Activated B cell treated with CpG ODN at 0.5 μM for 24 hours (primary cell): Measurements from ENCODE around the gene FRZB. TPM values are rescaled to one million over a fixed set of nuclear protein-coding genes. Genes with fewer than 3 reads are reported as not detected.

ENCODE experiments used
- ATAC-seq: fragments of 200-7000 bp; cut with Tn5 transposase; one replicate; pipeline ENCODE4 v1.10.0; 2021; ENCODE audit warnings: low read depth, mild to moderate bottlenecking, moderate library complexity
- CTCF ChIA-PET: fragments of 350-600 bp; sonication (Branson Sonifier 250); formaldehyde crosslinking; loops from one replicate; lab custom pipeline; 2021; ENCODE audit warnings: antibody characterized with exemption; lab: Charles Lee
- POLR2A ChIA-PET: fragments of 350-600 bp; sonication (Branson Sonifier 250); formaldehyde crosslinking; loops from one replicate; lab custom pipeline; 2021; ENCODE audit warnings: antibody characterized with exemption; lab: Charles Lee
- DNase-seq: peaks from one replicate; pipeline ENCODE4 v3.0.0; 2022
- H3K27ac Mint-ChIP-seq: one replicate; pipeline ENCODE4 v1.8.0; 2020; ENCODE audit warnings: mixed read lengths
- H3K27me3 Mint-ChIP-seq: one replicate; pipeline ENCODE4 v1.8.0; 2021; ENCODE audit warnings: mixed read lengths
- H3K36me3 Mint-ChIP-seq: one replicate; pipeline ENCODE4 v1.8.0; 2021; ENCODE audit warnings: low read depth, mixed read lengths
- H3K4me1 Mint-ChIP-seq: one replicate; pipeline ENCODE4 v1.8.0; 2021; ENCODE audit warnings: mixed read lengths
- H3K4me3 Mint-ChIP-seq: one replicate; pipeline ENCODE4 v1.8.0; 2020; ENCODE audit warnings: mild to moderate bottlenecking, mixed read lengths
- H3K9me3 Mint-ChIP-seq: one replicate; pipeline ENCODE4 v1.8.0; 2020; ENCODE audit warnings: mixed read lengths
- CTCF ChIP-seq: fragments of 200-600 bp; IDR thresholded peaks from one replicate; pipeline ENCODE4 v1.8.0; 2022; ENCODE audit warnings: antibody characterized with exemption, mild to moderate bottlenecking
- intact Hi-C: fragments of 100-400 bp; cut with micrococcal nuclease; formaldehyde crosslinking; loops from one replicate; pipeline ENCODE4 v1.15.1; 2024
- total RNA-seq: library from RNA; stranded (reverse); gene quantifications from 2 replicates; pipeline ENCODE4 v1.2.3, GENCODE V29; 2022

FRZB gene
- total RNA-seq, 1 donor from 2014 or later, result not detected

- CTCF ChIA-PET, result no interaction called here
- intact Hi-C loops, result no loop called here
- no peak for ATAC-seq
These were observed 45.5 kb upstream of the FRZB start for GRCh38 chr2:182911813-182912517.

GRCh38 chr2:182910965-182911364 is 44.5 kb upstream of the FRZB start:
- Mint-ChIP-seq H3K36me3 (no peaks in the 10 kb centered on the region), H3K9me3 (no peaks in the 10 kb centered on the region), H3K4me1 (no peaks in the 10 kb centered on the region), H3K4me3 (no peak overlapping the region), H3K27me3 (no peaks in the 10 kb centered on the region), H3K27ac (no peak overlapping the region)
- no peak for TF ChIP-seq CTCF
- ChIA-PET POLR2A (no interaction called here), CTCF (no interaction called here)
- intact Hi-C loops, result no loop called here
- ATAC-seq (no peak), DNase-seq (no peak)

More at GRCh38 chr2:182911813-182912517, 45.5 kb upstream of the FRZB start:
- DNase-seq, result no peak
- Mint-ChIP-seq H3K4me3 (no peak overlapping the region), H3K27ac (no peak overlapping the region), H3K36me3 (no peaks in the 10 kb centered on the region), H3K4me1 (no peaks in the 10 kb centered on the region), H3K27me3 (no peaks in the 10 kb centered on the region), H3K9me3 (no peaks in the 10 kb centered on the region)
- POLR2A ChIA-PET, result no interaction called here
- no peak for TF ChIP-seq CTCF

- H3K36me3 Mint-ChIP-seq, result no peaks in the 10 kb centered on the region
- intact Hi-C loops, result no loop called here
- POLR2A ChIA-PET, result no interaction called here
- CTCF ChIA-PET, result no interaction called here
- H3K4me3 Mint-ChIP-seq, result no peak overlapping the region
- TF ChIP-seq CTCF, result no peak
- H3K27ac Mint-ChIP-seq, result no peak overlapping the region
- DNase-seq, result no peak
- ATAC-seq, result no peak
- H3K27me3 Mint-ChIP-seq, result no peaks in the 10 kb centered on the region
- no peaks in the 10 kb centered on the region for H3K4me1 Mint-ChIP-seq
- no peaks in the 10 kb centered on the region for H3K9me3 Mint-ChIP-seq
These were observed 40.8 kb upstream of the FRZB start for GRCh38 chr2:182907081-182907830.

GRCh38 chr2:182906454-182906853 is 40.0 kb upstream of the FRZB start:
- CTCF ChIA-PET, result no interaction called here
- intact Hi-C loops, result no loop called here
- H3K36me3 Mint-ChIP-seq, result no peaks in the 10 kb centered on the region
- H3K4me3 Mint-ChIP-seq, result no peak overlapping the region
- H3K9me3 Mint-ChIP-seq, result no peaks in the 10 kb centered on the region
- POLR2A ChIA-PET, result no interaction called here
- no peaks in the 10 kb centered on the region for H3K4me1 Mint-ChIP-seq
- no peaks in the 10 kb centered on the region for H3K27me3 Mint-ChIP-seq
- H3K27ac Mint-ChIP-seq, result no peak overlapping the region
- no peak for ATAC-seq
- no peak for DNase-seq
- TF ChIP-seq CTCF, result no peak

GRCh38 chr2:182904844-182905243 is 38.4 kb upstream of the FRZB start:
- ATAC-seq (no peak), DNase-seq (no peak)
- H3K4me1 Mint-ChIP-seq, result no peaks in the 10 kb centered on the region
- H3K9me3 Mint-ChIP-seq, result no peaks in the 10 kb centered on the region
- intact Hi-C loops, result no loop called here
- H3K27ac Mint-ChIP-seq, result no peak overlapping the region
- H3K4me3 Mint-ChIP-seq, result no peak overlapping the region
- CTCF ChIA-PET, result no interaction called here
- TF ChIP-seq CTCF, result no peak
- H3K36me3 Mint-ChIP-seq, result no peaks in the 10 kb centered on the region
- no peaks in the 10 kb centered on the region for H3K27me3 Mint-ChIP-seq
- POLR2A ChIA-PET, result no interaction called here
